ENCODE measurements around the gene OR5AU1. TPM values are rescaled to one million over a fixed set of nuclear protein-coding genes. Genes with fewer than 3 reads are reported as not detected.

Gene OR5AU1
- total and polyA plus RNA-seq, 2 of the 4 experiments (the other 2 are of a cell fraction): not detected

DNA sequence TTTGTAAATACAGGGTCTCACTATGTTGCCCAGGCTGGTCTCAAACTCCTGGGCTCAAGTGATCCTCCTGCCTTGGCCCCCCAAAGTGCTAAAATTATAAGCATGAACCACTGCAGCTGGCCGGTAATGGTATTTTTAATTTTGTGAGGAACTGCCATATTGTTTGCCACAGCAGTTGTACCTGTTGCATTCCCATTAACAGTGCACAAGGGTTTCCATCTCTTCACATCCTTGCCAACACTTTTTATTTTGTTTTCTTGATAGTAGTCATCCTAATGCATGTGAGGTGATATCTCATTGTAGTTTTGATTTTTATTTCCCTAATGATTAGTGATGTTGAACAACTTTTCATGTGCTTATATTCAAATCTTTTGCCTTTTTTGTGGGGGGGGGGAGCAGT, 13.5 kb downstream of the OR5AU1 start:
- BruUV-seq (replicated peaks): no TSS peak
- dilution Hi-C loops (cut with HindIII; ENCODE audit: low sequenced_read_pairs, unreplicated experiment): no loop called here
- no peak for DNase-seq
- CTCF ChIA-PET: no interaction called here
- H4K8ac ChIP-seq (ENCODE audit: low read depth in 2 of 2, low read length in 2 of 2): no peak overlapping the region
- H4K5ac ChIP-seq (ENCODE audit: low read depth, low read length): no peak overlapping the region
- no peak for ATAC-seq (ENCODE audit: low read depth)
- H3K4me2 ChIP-seq (ENCODE audit: low read depth, low read length): no peak overlapping the region
- H4K91ac ChIP-seq (ENCODE audit: insufficient read depth, low read depth, low read length): no peak overlapping the region
- no peak overlapping the region for H3K14ac ChIP-seq (replicated peaks; ENCODE audit: low read depth, low read length)
- H3K9me1 ChIP-seq (ENCODE audit: insufficient read depth, low read length): no peaks in the 10 kb centered on the region
- no peak overlapping the region for H3K56ac ChIP-seq (ENCODE audit: extremely low read depth, insufficient read depth, low read length)
- H4K20me1 ChIP-seq (ENCODE audit: insufficient read depth, low read length): no peaks in the 10 kb centered on the region
- no peak overlapping the region for H2BK5ac ChIP-seq (ENCODE audit: low read depth, low read length, poor library complexity, severe bottlenecking)
- in situ Hi-C loops (cut with MboI; ENCODE audit: low sequenced_read_pairs): no loop called here
- no peak overlapping the region for H3K27ac ChIP-seq (ENCODE audit: insufficient read depth, low read length)
- no peaks in the 10 kb centered on the region for H3K36me3 ChIP-seq (ENCODE audit: control insufficient read depth, insufficient read depth, low read length)
- no peak overlapping the region for H2AFZ ChIP-seq (replicated peaks; ENCODE audit: low read length, poor library complexity)
- H2BK15ac ChIP-seq (ENCODE audit: low read depth, low read length): no peak overlapping the region
- H2BK20ac ChIP-seq (ENCODE audit: low read depth, low read length): no peak overlapping the region
- no peak for TF ChIP-seq RFX5 (IDR thresholded peaks at IDR 0.05; ENCODE audit: low read depth, low read length)
- no peak for TF ChIP-seq MXI1 (IDR thresholded peaks at IDR 0.05; ENCODE audit: borderline replicate concordance, low read depth, low read length)
- no peak for TF ChIP-seq RCOR1 (IDR thresholded peaks at IDR 0.05; ENCODE audit: insufficient replicate concordance, low read length)
- no peak for TF ChIP-seq CHD1 (IDR thresholded peaks at IDR 0.05; ENCODE audit: low read depth, low read length)
- TF ChIP-seq, protein P1, sequence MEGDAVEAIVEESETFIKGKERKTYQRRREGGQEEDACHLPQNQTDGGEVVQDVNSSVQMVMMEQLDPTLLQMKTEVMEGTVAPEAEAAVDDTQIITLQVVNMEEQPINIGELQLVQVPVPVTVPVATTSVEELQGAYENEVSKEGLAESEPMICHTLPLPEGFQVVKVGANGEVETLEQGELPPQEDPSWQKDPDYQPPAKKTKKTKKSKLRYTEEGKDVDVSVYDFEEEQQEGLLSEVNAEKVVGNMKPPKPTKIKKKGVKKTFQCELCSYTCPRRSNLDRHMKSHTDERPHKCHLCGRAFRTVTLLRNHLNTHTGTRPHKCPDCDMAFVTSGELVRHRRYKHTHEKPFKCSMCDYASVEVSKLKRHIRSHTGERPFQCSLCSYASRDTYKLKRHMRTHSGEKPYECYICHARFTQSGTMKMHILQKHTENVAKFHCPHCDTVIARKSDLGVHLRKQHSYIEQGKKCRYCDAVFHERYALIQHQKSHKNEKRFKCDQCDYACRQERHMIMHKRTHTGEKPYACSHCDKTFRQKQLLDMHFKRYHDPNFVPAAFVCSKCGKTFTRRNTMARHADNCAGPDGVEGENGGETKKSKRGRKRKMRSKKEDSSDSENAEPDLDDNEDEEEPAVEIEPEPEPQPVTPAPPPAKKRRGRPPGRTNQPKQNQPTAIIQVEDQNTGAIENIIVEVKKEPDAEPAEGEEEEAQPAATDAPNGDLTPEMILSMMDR (conservative IDR thresholded peaks at IDR 0.05; ENCODE audit: low read depth, low read length): no peak
- TF ChIP-seq, protein P2, sequence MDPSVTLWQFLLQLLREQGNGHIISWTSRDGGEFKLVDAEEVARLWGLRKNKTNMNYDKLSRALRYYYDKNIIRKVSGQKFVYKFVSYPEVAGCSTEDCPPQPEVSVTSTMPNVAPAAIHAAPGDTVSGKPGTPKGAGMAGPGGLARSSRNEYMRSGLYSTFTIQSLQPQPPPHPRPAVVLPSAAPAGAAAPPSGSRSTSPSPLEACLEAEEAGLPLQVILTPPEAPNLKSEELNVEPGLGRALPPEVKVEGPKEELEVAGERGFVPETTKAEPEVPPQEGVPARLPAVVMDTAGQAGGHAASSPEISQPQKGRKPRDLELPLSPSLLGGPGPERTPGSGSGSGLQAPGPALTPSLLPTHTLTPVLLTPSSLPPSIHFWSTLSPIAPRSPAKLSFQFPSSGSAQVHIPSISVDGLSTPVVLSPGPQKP (IDR thresholded peaks at IDR 0.05; ENCODE audit: borderline replicate concordance, low read depth, low read length): no peak
- TF ChIP-seq FOS (IDR thresholded peaks at IDR 0.05; ENCODE audit: low read depth, low read length): no peak
- TF ChIP-seq RAD21 (IDR thresholded peaks at IDR 0.05; ENCODE audit: low read length): no peak
- TF ChIP-seq CEBPB (IDR thresholded peaks at IDR 0.05; ENCODE audit: low read depth, low read length): no peak
- no peak for TF ChIP-seq MAFK (IDR thresholded peaks at IDR 0.05; ENCODE audit: low read depth, low read length)
- no peak for TF ChIP-seq POLR2A (IDR thresholded peaks at IDR 0.05; ENCODE audit: low read depth, low read length)
- TF ChIP-seq SMC3 (IDR thresholded peaks at IDR 0.05; ENCODE audit: low read depth, low read length): no peak
- TF ChIP-seq, protein P3, sequence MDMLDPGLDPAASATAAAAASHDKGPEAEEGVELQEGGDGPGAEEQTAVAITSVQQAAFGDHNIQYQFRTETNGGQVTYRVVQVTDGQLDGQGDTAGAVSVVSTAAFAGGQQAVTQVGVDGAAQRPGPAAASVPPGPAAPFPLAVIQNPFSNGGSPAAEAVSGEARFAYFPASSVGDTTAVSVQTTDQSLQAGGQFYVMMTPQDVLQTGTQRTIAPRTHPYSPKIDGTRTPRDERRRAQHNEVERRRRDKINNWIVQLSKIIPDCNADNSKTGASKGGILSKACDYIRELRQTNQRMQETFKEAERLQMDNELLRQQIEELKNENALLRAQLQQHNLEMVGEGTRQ (IDR thresholded peaks at IDR 0.05; ENCODE audit: low read depth, low read length): no peak
- TF ChIP-seq BHLHE40 (IDR thresholded peaks at IDR 0.05; ENCODE audit: low read depth, low read length): no peak
- no peak for TF ChIP-seq MAZ (IDR thresholded peaks at IDR 0.05; ENCODE audit: borderline replicate concordance, low read depth, low read length)
- TF ChIP-seq NFE2L2 (IDR thresholded peaks at IDR 0.05; ENCODE audit: low read depth, low read length): no peak
- no peak overlapping the region for H2AK5ac ChIP-seq (ENCODE audit: low read depth, low read length)
- H3K4ac ChIP-seq (ENCODE audit: low read depth, low read length): no peak overlapping the region
- H3K4me3 ChIP-seq (ENCODE audit: insufficient read depth, low read depth, low read length): no peak overlapping the region
- no CpG with 5 or more reads among the region's 1 CpG for WGBS, 2 experiments (ENCODE audit: extremely low coverage in 2 of 2, insufficient read length in 1 of 2)
- no peaks in the 10 kb centered on the region for H3K27me3 ChIP-seq (ENCODE audit: control insufficient read depth, insufficient read depth, low read length)
- no peaks in the 10 kb centered on the region for H3K79me1 ChIP-seq (ENCODE audit: low read depth in 1 of 2, low read length in 2 of 2)
- POLR2A ChIA-PET (ENCODE audit: unreplicated experiment): no interaction called here
- H3K9ac ChIP-seq (ENCODE audit: low read depth, low read length): no peak overlapping the region
- H2AK9ac ChIP-seq (replicated peaks; ENCODE audit: low read depth, low read length, poor library complexity): no peak overlapping the region
- H2BK120ac ChIP-seq (ENCODE audit: low read depth, low read length): no peak overlapping the region
- no peak overlapping the region for H3K18ac ChIP-seq (ENCODE audit: low read depth, low read length)
- no peak overlapping the region for H3K23ac ChIP-seq (ENCODE audit: low read depth, low read length)
- no peaks in the 10 kb centered on the region for H3K9me3 ChIP-seq (ENCODE audit: control insufficient read depth, insufficient read depth, low read length)
- intact Hi-C loops (cut with micrococcal nuclease): no loop called here
- H3K4me1 ChIP-seq (ENCODE audit: control insufficient read depth, insufficient read depth, low read length): no peaks in the 10 kb centered on the region
